ENCODE data around the gene FAM171A1.
"Not testable (repeated sequence)": the region's sequence is repeated elsewhere in the genome, so short reads cannot be mapped to it uniquely, and the experiment has no call there.

DNA sequence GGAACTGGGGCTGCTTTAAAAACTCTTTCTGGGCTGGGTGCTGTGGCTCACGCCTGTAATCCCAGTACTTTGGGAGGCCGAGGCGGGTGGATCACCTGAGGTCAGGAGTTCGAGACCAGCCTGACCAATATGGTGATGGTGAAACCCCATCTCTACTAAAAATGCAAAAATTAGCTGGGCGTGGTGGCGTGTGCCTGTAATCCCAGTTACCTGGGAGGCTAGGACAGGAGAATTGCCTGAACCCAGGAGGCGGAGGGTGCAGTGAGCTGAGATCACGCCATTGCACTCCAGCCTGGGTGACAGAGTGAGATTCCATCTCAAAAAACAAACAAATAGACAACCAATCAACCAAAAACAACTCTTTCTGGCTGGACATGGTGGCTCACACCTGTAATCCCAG, 37.9 kb downstream of the FAM171A1 start:
- TF ChIP-seq, protein P1, sequence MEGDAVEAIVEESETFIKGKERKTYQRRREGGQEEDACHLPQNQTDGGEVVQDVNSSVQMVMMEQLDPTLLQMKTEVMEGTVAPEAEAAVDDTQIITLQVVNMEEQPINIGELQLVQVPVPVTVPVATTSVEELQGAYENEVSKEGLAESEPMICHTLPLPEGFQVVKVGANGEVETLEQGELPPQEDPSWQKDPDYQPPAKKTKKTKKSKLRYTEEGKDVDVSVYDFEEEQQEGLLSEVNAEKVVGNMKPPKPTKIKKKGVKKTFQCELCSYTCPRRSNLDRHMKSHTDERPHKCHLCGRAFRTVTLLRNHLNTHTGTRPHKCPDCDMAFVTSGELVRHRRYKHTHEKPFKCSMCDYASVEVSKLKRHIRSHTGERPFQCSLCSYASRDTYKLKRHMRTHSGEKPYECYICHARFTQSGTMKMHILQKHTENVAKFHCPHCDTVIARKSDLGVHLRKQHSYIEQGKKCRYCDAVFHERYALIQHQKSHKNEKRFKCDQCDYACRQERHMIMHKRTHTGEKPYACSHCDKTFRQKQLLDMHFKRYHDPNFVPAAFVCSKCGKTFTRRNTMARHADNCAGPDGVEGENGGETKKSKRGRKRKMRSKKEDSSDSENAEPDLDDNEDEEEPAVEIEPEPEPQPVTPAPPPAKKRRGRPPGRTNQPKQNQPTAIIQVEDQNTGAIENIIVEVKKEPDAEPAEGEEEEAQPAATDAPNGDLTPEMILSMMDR (IDR thresholded peaks at IDR 0.05), result not testable (repeated sequence)
- TF ChIP-seq, protein P2, sequence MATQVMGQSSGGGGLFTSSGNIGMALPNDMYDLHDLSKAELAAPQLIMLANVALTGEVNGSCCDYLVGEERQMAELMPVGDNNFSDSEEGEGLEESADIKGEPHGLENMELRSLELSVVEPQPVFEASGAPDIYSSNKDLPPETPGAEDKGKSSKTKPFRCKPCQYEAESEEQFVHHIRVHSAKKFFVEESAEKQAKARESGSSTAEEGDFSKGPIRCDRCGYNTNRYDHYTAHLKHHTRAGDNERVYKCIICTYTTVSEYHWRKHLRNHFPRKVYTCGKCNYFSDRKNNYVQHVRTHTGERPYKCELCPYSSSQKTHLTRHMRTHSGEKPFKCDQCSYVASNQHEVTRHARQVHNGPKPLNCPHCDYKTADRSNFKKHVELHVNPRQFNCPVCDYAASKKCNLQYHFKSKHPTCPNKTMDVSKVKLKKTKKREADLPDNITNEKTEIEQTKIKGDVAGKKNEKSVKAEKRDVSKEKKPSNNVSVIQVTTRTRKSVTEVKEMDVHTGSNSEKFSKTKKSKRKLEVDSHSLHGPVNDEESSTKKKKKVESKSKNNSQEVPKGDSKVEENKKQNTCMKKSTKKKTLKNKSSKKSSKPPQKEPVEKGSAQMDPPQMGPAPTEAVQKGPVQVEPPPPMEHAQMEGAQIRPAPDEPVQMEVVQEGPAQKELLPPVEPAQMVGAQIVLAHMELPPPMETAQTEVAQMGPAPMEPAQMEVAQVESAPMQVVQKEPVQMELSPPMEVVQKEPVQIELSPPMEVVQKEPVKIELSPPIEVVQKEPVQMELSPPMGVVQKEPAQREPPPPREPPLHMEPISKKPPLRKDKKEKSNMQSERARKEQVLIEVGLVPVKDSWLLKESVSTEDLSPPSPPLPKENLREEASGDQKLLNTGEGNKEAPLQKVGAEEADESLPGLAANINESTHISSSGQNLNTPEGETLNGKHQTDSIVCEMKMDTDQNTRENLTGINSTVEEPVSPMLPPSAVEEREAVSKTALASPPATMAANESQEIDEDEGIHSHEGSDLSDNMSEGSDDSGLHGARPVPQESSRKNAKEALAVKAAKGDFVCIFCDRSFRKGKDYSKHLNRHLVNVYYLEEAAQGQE (IDR thresholded peaks at IDR 0.05; ENCODE audit: insufficient read depth in 1 of 2, low read depth in 2 of 2, low read length in 1 of 2), result not testable (repeated sequence)
- not testable (repeated sequence) for TF ChIP-seq POLR2AphosphoS5 (IDR thresholded peaks at IDR 0.05; ENCODE audit: low read depth, low read length)
